KBM-7 (cell line): ENCODE data around the gene ZBTB7C.

Experiments
- DNase-seq: peaks from one replicate; pipeline ENCODE4 v3.0.0-alpha.2; 2015
- in situ Hi-C: fragments of 300-500 bp; cut with MboI; formaldehyde crosslinking; loops from 2 replicates; pipeline ENCODE4 v1.14.3; 2020; ENCODE audit warnings: low sequenced_read_pairs, low pct_unique_long_range_greater_than_20kb, mixed read lengths

ZBTB7C gene

DNA sequence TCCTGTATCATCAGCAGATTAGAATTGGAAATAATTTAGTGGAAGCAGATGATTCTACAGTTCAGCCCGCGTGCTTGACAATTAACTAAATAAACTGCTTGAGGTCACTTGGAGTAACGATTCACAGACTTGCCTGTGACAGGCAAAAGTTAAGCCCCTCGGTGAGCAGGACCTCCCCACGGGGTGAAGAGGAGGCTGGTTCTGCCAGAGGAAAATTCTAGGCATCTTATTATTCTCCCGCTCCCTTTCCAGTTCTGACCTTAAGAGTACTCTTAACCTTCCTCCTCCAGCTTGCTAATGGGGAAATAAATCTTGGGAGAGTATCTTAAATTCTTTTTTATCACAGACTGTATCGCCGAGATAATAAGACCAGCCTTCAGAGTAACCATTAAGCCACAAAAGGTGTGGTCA lies 309.0 kb downstream of the ZBTB7C start:
- DNase-seq, result no peak
- in situ Hi-C loops, result no loop called here

DNA sequence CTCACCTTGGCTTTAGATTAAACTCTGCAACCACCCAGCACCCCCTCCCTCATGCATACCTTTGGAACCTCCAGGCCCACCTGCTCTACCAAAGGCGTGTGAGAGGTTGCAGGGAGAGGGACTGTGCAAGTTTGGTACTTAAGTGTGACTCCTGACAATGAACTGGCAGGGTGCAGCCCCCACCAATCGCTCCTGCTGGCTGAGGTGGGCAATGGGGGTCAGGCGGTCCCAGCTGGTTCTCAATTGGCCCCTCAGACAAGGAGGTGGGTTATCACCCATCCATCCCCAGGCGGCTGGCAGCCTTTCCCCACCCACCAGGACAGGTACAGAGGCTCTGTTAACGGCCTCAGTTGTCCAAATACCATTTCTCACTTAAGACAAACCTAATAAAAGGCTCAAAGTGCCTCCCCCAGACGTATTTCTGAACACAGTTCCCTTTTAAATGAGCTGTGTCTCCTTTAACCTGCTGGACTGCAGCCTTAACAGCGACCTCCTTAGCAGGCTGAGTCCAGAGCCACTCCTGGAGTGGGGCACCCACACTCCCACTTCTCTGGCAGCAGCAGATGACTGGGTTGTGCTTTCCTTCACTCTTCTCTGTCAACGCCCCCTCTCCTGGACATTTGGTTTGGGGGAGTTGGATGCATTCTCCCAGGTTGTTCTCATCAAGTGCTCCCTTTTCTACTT lies 309.6 kb downstream of the ZBTB7C start:
- in situ Hi-C loops, result no loop called here
- DNase-seq, result no peak

DNA sequence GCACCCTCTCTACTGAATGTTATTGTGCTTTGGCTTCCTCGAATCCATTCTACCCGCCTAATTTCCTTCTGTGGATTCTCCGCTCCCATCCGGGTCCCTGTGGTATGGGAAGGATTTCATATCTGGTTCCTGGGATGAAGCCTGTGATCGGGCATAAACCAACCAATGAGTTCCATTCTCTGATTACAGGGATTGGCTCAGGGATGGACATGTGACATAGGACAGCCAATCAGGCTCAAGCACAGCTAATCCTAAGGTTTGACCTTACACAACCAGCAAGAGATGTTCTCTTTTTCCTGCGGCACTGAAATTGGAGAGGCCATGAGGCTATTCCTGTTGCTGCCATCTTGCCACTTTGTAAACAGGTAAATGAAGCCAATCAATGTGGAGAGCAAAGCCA lies 310.6 kb downstream of the ZBTB7C start:
- no peak for DNase-seq
- in situ Hi-C loops, result no loop called here

DNA sequence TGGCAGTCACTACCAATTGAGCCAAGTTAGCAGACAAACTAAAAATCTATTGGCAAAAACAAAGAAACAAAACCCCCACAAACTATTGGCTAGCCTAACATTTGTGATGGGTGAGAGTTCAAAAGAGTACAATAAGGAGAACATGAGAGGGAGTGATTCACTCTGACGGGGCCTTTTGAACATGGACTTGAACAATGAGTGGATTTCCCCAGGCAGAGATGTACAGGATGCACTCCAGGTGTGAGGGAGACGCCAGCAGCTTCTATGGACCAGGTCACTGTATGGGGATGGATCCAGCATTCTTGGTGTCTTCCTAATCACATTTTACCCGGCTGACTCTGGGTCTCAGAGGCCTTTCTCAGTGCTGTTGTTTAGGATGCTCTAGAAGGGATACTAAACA lies 311.2 kb downstream of the ZBTB7C start:
- DNase-seq, result no peak
- in situ Hi-C loops, result no loop called here

DNA sequence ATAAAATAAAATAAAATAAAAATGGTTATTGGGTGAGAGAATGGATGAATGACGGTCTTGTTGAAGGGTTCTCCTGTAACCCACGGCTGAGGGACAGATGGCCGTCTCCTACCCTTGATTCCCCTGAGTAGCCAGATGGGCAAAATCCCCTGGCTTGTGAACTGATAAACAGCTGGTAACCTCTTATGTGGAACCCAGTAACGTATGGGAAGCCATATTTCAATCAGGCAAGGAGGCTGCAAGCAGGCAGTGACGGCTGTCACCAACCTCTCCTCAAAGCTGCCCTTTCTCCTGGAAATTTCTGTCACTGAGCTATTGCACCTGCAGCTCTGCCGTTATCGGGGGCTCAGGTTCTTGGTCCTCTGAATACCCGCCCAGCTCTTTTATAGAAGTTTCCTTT lies 313.5 kb downstream of the ZBTB7C start:
- DNase-seq, result no peak
- in situ Hi-C loops, result no loop called here

DNA sequence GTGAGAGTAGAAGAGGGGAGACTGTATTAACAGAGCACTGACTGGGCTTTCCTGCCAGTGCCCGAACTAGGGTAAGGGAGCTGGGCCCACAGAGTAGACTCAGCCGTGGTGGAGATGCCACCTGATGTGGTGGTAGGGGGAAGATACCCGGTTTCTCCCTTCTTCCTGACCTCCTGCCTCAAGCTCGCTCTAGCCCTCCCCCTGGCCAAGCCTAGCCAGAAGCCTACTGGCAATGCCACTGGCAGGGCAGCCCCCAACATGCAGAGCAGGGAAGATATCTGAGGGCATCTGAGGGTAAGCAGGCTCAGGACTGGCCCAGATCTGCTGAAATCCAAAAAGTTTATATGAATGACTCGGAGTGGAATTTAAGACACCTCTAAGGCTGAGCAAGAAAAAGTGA lies 316.1 kb downstream of the ZBTB7C start:
- DNase-seq, result no peak
- in situ Hi-C loops, result no loop called here

DNA sequence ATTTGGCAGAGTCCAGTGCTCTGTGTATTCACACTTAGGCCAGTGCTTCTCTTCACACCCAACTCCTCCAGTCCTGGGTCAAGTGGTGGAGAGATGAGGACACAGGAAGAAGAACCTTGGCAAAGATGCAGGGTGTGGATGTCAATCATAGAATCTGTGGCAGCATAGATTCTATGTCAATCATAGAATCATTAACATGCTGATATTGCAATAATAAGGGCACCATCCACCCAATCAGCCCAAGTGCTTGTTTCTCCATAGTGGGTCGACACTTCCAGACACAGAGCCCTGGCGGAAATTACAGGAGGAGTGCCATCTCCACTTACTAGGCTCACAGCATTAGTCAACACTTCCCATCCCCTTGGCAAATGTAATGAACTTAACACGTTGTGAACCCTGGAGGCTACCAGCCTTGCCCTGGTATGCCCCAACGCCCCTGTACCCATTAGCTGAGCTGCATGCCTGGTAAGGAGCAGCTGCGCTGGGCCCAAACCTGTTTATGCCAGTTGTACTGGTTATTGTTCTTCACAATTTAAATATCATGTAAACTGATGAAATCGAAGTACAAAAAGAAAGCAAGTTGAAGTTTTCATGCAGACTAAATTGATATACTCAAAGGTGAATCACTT lies 317.2 kb downstream of the ZBTB7C start:
- no peak for DNase-seq
- in situ Hi-C loops, result no loop called here

DNA sequence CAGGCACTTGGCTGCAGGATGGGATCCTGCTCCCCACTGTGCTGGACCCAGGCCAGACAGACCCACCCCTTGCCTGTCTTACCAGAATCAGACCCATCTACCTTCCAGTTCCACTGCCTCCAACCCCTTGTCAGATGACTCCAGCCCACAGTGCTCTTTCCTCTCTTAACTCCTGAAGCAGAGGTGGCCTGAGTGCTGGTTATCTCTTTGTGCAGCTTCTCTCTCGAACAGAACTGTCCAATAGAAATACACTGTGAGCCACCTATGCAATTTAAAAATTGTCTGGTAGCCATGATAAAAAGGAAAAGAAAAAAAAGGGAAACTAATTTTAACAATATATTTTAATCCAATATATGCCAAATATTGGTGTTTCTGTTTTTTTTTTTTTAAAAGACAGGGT lies 318.5 kb downstream of the ZBTB7C start:
- in situ Hi-C loops, result no loop called here
- DNase-seq, result no peak

DNA sequence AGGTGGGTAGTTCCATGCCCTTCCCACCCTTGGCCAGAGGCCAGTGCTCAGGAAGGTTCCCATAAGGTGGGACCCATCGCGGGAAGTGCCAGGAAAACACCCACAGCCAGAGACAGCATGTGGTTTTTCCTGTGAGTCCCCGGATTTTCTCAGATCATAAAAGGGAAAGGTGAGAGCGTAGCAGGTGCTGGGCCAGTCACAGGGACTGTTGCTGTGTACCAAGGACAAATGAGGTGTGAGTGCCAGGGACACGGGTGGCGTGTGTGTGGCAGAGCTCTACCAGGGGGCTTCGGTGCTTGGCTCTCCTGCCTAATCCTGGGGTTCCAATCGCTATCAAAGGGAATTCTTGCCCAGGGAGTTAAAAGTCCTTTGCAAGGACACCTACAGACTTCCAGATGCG lies 319.2 kb downstream of the ZBTB7C start:
- DNase-seq, result no peak
- in situ Hi-C loops, result no loop called here

DNA sequence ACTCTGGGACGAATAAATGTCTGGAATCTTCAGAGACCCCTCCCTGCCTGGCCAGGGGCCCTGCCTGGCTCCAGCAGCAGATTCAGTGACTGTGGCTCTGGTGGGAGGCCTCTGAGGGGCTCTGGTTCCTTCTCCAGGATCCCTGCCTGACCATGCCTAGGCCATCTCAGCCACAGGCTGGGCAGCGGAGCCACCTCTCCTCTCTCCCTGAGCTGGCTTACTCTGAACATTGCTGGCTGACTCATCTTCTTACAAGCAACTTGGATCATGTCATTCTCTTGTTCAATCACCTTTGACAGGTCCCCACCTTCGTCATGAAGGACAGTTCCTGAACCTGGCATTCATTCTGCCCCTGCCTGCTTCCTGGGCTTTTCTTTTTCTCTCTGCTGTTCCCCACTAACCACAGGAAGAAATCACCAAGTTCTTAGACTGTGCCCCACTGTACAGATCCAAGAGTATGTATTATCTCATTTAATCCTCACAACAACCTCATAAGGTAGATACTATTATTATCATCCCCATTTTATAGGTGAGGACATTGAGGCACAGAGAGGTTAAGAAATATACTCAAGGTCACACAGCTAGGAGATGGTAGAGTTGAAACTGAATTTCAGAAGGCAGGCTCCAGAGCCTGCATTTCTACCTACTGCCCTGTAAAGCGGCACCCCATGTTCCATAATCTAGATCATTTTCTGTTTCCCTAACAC lies 323.2 kb downstream of the ZBTB7C start:
- DNase-seq, result no peak
- in situ Hi-C loops, result no loop called here

DNA sequence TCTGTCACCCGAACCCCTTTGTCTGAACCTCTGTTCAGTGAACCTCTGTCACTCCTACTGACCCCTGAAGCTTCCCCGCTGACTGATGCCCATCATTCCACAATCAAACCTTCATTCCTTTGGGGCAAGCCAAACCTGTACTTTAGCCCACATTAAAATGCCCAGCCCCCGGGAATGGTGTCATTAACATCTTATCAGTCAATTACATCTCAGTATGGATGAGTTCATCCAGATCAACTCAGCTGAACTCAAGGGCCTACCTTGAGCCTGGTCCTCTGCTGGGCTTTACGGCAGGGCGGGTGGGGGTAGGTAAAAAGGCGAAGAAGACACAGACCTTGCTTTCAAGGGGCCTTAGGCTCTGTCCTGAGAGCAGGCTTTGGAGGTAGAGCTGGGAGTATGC lies 324.3 kb downstream of the ZBTB7C start:
- in situ Hi-C loops, result no loop called here
- no peak for DNase-seq

DNA sequence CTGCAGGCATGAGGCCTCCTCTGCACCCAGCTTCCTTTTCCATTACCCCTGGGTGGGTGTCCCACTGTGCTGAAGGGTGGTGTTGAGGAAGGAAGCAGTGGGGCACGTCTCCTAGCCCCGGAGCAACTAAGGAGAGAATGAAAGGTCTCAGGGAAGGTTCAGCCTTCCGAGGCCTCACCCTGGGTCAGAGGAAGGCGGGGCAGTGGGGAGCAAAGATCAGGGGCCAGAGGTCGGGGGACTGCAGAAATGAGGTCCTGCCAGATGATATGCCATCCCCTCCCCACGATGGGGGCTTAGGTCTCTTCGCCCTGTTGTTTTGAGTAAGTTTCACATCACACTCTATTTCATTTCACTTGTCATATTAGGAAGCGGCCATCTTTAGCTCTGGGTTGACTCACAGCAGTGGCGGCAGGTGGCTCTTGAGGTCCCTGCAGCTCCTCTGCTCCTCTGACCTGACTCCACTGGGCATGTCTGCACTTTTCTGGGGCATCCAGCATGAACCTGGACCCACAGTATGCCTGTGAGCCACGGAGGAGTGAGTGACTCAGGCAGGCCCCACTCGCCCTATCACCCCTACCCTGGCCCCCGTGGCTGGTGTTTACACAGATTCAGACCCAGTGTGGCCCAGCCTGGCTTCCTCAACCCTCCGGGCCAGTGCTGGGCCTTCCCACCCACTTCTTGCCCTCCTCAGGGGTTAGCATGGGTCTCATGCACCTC lies 325.0 kb downstream of the ZBTB7C start:
- DNase-seq, result no peak
- in situ Hi-C loops, result no loop called here

DNA sequence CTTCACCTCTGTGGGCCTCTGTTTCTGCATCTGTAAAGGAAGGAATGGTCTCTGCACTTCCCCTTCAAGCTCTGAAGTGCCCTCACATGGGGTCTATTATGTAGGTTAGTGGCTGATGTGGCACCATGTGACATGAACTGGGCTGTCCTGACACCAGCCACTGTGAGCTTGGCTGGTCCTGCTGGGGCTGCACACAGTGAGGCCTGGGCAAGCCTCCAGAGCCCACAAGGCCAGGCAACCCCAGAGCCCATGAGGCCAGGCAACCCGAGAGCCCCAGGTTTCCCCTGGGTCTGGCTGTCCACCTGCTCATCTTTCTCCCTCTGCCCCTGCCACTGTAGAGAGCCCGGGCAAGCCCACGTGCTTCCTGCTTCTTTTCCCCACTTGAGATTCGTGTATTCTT lies 328.6 kb downstream of the ZBTB7C start:
- in situ Hi-C loops, result no loop called here
- DNase-seq, result no peak

DNA sequence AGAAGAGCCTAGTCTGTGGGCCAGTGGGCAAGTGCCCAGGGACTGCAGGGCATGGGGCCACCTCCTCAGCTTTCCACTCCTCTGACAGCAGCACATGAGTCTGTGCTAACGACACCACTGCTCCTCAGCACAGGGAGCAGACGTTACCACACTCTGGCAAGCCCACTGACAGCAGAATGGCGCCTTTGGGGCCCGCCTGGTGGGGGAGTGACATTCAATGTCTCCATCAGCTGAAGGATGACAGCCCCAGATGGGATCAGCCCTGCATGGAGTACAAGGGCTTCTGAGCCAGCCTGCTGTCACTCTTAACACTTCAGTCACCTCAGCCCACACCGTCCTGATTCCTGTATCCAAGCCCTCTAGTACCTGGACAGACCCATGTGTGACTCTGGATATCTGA lies 329.3 kb downstream of the ZBTB7C start:
- in situ Hi-C loops, result no loop called here
- DNase-seq, result no peak

DNA sequence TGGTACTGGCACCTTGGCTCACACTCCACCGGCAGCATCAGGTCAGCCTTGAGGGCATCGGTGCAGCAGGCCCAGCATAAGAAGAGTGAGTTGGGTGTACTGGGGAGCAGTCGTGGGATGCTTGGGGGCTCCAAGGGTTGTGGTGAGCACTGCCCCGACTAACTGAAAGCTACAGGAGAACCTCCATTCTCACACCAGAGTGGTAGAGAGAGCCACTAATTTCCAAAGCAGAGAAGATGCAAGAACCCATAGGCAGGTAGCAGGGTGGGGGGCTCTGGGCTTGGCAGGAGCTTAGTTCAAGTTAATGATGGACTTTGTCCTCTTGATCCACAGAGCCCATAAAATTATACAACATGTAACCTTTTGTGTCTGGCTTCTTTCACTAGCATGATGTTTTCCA lies 330.7 kb downstream of the ZBTB7C start:
- in situ Hi-C loops, result no loop called here
- no peak for DNase-seq

DNA sequence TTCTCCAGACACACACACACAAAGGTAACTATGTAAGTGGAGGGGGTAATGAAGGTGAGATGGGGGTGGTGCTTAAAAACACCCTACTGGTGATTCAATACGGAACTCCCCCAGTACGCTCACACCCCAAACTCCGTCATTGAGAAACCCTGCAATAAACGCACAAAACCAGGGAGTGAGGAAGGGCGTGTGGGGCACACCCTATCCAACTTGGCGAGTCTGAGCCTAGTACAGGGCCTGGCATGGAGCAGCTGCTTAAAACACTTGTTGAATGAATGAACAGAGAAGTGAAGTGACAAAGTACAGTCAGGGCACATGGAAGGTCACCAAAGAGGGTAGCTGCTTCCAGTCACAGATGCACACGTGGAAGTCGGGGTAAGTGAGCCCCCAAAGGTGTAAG lies 331.9 kb downstream of the ZBTB7C start:
- DNase-seq, result no peak
- in situ Hi-C loops, result no loop called here

DNA sequence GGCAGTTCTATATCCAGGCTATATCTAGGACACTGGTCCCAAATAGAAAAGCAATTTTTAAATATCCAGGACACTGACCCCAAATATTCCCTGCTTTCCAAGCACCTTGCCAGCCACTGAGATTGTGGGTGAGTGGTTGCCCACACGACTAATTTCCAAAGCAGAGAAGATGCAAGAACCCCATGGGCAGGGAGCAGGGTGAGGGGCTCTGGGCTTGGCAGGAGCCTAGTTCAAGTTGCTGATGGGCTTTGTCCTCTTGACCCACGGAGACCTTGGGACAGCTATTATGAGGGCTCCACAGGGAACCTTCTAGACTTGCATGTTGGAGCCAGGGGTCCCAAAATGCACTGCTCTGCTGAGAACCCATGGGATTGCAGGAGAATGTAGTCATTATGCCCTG lies 332.7 kb downstream of the ZBTB7C start:
- DNase-seq, result no peak
- in situ Hi-C loops, result no loop called here

DNA sequence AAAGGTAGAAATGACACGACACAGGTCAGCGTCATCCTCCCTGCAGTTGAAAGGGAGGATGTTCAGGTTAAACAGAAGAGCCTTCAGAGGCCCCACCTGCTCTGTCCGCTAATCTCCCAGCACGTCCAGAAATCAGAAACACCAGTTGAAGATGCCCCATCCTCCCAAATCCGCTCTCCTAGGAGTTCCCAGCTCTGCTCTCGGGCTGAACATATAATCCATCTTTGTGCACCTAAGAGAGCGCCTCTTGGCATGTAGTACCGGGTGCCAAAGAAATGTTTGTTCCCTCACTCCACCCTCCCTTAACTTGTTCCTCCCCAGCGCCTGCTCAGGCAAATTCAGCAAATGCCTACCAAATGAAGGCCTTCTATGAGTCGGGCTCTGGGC lies 333.5 kb downstream of the ZBTB7C start:
- in situ Hi-C loops, result no loop called here
- no peak for DNase-seq

DNA sequence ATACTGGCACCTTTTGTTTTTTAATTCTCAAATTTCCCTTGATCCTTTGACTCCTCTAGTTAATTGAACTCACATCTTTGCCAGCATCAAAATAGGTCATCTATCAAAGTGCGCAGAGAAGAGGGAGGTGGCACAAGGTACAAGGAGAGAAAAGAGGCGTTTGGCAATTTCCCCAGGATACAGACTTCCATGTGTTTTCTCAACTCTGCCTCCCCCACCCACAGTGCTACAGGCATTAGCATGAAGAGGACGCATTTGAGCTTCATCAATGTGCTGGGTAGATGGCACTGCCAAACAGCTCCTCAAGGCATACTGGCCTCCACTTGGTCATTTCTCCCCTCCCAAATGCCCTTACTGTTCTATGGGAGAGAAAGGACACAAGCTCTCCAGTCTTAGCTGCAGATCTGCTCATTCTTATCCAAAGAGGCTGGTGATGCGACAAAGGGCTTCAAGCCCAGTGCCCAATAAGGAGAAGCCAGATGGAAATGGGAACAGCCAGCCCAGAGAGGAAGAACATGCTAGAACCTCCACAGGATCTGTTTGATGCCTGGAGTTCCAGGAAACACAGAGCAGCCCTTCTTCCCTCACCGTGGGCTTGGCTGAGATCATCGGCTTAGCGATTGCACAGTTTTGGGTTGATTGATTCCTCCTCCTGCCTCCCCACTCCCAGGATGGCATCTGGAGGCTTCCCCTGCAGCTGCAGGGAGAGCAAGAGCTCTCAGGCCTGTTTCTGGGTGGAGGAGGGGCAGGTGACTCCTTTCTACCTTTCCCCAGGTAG lies 334.1 kb downstream of the ZBTB7C start:
- DNase-seq, result no peak
- in situ Hi-C loops, result no loop called here
